Panc1 (cell line): Measurements from ENCODE around the gene TSC1. TPM values are rescaled to one million over a fixed set of nuclear protein-coding genes. Genes with fewer than 3 reads are reported as not detected.

Experiments
- ATAC-seq: fragments of 200-7000 bp; cut with Tn5 transposase; 2 replicates; pipeline ENCODE4 v1.9.1; 2020; ENCODE audit warnings: mild to moderate bottlenecking, moderate library complexity
- BruUV-seq: library from RNA; stranded (reverse); fragments of 400-500 nt; replicated peaks from 2 replicates; lab custom pipeline; 2021; lab: Mats Ljungman, UMichigan
- CTCF ChIA-PET: fragments of 300-600 bp; sonication (Branson Sonifier 250); formaldehyde crosslinking; loops from one replicate; lab custom pipeline; 2022; ENCODE audit warnings: antibody characterized with exemption; lab: Charles Lee
- POLR2A ChIA-PET: fragments of 300-600 bp; sonication (Branson Sonifier 250); formaldehyde crosslinking; loops from one replicate; lab custom pipeline; 2022; ENCODE audit warnings: antibody characterized with exemption; lab: Charles Lee
- DNase-seq: peaks from one replicate; pipeline ENCODE4 v3.0.0-alpha.2; 2010; ENCODE audit warnings: low read depth, low spot score
- H3K27ac ChIP-seq: 2 replicates; pipeline ENCODE4 v1.5.1; 2011; ENCODE audit warnings: mild to moderate bottlenecking, low read length, inconsistent platforms
- H3K27me3 ChIP-seq: fragments of 200-500 bp; sonication (Bioruptor generic); 2 replicates; pipeline ENCODE4 v1.6.0; 2014; ENCODE audit warnings: low read length, inconsistent platforms; ENCODE audit not compliant: control insufficient read depth, insufficient read depth
- H3K36me3 ChIP-seq: fragments of 200-500 bp; sonication (Bioruptor generic); 2 replicates; pipeline ENCODE4 v1.5.1; 2014; ENCODE audit warnings: inconsistent platforms, mild to moderate bottlenecking, low read length, moderate library complexity; ENCODE audit not compliant: control insufficient read depth, insufficient read depth
- H3K4me1 ChIP-seq: 2 replicates; pipeline ENCODE4 v1.5.1; 2011; ENCODE audit warnings: inconsistent platforms, mild to moderate bottlenecking, low read length, moderate library complexity; ENCODE audit not compliant: control insufficient read depth, insufficient read depth
- H3K4me3 ChIP-seq, 2 experiments: 2 replicates each; pipeline ENCODE4 v1.5.1; 2011 to 2012; ENCODE audit warnings: low read depth in 2 of 2, low read length in 2 of 2, mild to moderate bottlenecking in 2 of 2, inconsistent platforms in 1 of 2, moderate library complexity in 1 of 2
- H3K9me3 ChIP-seq: fragments of 200-500 bp; sonication (Bioruptor generic); 2 replicates; pipeline ENCODE4 v1.5.1; 2014; ENCODE audit warnings: low read depth, mild to moderate bottlenecking, inconsistent platforms, low read length, moderate library complexity; ENCODE audit not compliant: control insufficient read depth, insufficient read depth
- POLR2AphosphoS5 ChIP-seq: IDR thresholded peaks from 2 replicates; pipeline ENCODE4 v1.6.1; 2012; ENCODE audit warnings: mild to moderate bottlenecking, low read depth, low read length, moderate library complexity
- SIN3A ChIP-seq: IDR thresholded peaks from 2 replicates; pipeline ENCODE4 v1.6.1; 2012; ENCODE audit warnings: low read depth, mild to moderate bottlenecking, low read length, moderate library complexity, borderline replicate concordance; ENCODE audit not compliant: insufficient read depth
- TCF7L2 ChIP-seq: IDR thresholded peaks from 2 replicates; pipeline ENCODE4 v1.6.1; 2011; ENCODE audit warnings: mild to moderate bottlenecking, low read depth, low read length, inconsistent platforms
- in situ Hi-C: cut with HindIII; loops from 2 replicates; pipeline ENCODE4 v1.10.0; 2016; ENCODE audit warnings: low sequenced_read_pairs, low pct_unique_long_range_greater_than_20kb
- intact Hi-C: fragments of 100-400 bp; cut with micrococcal nuclease; formaldehyde crosslinking; loops from one replicate; pipeline ENCODE4 v1.10.0; 2022; ENCODE audit not compliant: unreplicated experiment
- total RNA-seq: library from RNA; stranded (reverse); gene quantifications from one replicate; pipeline ENCODE4 v1.2.1, GENCODE V29; 2021; ENCODE audit not compliant: unreplicated experiment
- TF ChIP-seq, protein P1 (sequence below), 2 experiments: IDR thresholded peaks; 2 replicates each; pipeline ENCODE4 v1.6.1; 2011 to 2012; ENCODE audit warnings: low read depth in 2 of 2, control low read depth in 1 of 2, low read length in 1 of 2, mild to moderate bottlenecking in 1 of 2, moderate library complexity in 1 of 2; ENCODE audit not compliant: insufficient read depth in 1 of 2
- TF ChIP-seq, protein P2 (sequence below): fragments of 450-650 bp; IDR thresholded peaks from 2 replicates; pipeline ENCODE4 v1.5.1; 2017; ENCODE audit warnings: mild to moderate bottlenecking

Gene TSC1
- total RNA-seq, 1 experiment from 2014 or later, result 27.4 TPM

DNA sequence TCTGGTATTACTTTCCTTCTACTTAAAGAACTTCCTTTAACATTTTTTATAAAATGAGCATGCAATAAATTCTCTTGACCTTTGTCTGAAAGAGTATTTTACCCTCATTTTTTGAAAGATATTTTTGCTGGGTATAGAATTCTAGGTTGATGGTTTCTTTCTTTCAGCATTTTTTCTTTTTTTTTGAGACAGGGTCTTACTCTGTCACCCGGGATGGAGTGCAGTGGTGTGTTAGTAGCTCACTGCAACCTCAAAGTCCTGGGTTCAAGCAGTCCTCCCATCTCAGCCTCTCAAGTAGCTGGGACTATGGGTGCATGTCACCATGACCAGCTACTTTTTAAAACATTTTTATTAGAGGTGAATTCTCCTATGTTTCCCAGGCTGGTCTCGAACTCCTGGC, 10.7 kb upstream of the TSC1 start:
- TF ChIP-seq TCF7L2, result no peak
- TF ChIP-seq, protein P1, sequence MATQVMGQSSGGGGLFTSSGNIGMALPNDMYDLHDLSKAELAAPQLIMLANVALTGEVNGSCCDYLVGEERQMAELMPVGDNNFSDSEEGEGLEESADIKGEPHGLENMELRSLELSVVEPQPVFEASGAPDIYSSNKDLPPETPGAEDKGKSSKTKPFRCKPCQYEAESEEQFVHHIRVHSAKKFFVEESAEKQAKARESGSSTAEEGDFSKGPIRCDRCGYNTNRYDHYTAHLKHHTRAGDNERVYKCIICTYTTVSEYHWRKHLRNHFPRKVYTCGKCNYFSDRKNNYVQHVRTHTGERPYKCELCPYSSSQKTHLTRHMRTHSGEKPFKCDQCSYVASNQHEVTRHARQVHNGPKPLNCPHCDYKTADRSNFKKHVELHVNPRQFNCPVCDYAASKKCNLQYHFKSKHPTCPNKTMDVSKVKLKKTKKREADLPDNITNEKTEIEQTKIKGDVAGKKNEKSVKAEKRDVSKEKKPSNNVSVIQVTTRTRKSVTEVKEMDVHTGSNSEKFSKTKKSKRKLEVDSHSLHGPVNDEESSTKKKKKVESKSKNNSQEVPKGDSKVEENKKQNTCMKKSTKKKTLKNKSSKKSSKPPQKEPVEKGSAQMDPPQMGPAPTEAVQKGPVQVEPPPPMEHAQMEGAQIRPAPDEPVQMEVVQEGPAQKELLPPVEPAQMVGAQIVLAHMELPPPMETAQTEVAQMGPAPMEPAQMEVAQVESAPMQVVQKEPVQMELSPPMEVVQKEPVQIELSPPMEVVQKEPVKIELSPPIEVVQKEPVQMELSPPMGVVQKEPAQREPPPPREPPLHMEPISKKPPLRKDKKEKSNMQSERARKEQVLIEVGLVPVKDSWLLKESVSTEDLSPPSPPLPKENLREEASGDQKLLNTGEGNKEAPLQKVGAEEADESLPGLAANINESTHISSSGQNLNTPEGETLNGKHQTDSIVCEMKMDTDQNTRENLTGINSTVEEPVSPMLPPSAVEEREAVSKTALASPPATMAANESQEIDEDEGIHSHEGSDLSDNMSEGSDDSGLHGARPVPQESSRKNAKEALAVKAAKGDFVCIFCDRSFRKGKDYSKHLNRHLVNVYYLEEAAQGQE (IDR thresholded peaks at IDR 0.05; ENCODE audit: insufficient read depth in 1 of 2, low read depth in 2 of 2, low read length in 1 of 2), result no peak
- CTCF ChIA-PET, result no interaction called here
- Histone ChIP-seq H3K9me3 (no peaks in the 10 kb centered on the region), H3K36me3 (no peaks in the 10 kb centered on the region), H3K27ac (no peak overlapping the region), H3K4me1 (no peaks in the 10 kb centered on the region), H3K27me3 (no peaks in the 10 kb centered on the region), H3K4me3 (no peak overlapping the region)
- intact Hi-C loops (no loop called here), in situ Hi-C loops (no loop called here)
- no peak for DNase-seq
- BruUV-seq, result no TSS peak
- no peak for ATAC-seq
- POLR2A ChIA-PET, result no interaction called here

DNA sequence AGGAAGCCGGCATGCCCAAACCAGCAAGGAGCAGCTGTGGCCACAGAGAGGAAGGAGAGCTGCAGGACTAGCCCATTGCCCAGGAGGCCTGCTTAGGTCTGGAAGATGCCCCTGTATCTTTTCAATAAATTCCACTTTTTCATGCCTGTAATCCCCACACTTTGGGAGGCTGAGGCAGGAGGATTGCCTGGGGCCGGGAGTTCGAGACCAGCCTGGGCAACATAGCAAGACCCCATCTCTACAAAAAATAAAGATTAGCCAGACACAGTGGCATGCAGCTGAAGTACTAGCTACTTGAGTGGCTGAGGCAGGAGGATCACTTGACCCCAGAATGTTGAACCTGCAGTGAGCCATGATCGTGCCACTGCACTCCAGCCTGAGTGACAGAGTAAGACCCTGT, 5.3 kb upstream of the TSC1 start:
- no peaks in the 10 kb centered on the region for H3K27me3 ChIP-seq
- no TSS peak for BruUV-seq
- no peaks in the 10 kb centered on the region for H3K9me3 ChIP-seq
- in situ Hi-C loops (no loop called here), intact Hi-C loops (no loop called here)
- DNase-seq (no peak), ATAC-seq (no peak)
- H3K36me3 ChIP-seq, result no peaks in the 10 kb centered on the region
- TF ChIP-seq TCF7L2 (no peak), POLR2AphosphoS5 (no peak), SIN3A (no peak)
- TF ChIP-seq, protein P2, sequence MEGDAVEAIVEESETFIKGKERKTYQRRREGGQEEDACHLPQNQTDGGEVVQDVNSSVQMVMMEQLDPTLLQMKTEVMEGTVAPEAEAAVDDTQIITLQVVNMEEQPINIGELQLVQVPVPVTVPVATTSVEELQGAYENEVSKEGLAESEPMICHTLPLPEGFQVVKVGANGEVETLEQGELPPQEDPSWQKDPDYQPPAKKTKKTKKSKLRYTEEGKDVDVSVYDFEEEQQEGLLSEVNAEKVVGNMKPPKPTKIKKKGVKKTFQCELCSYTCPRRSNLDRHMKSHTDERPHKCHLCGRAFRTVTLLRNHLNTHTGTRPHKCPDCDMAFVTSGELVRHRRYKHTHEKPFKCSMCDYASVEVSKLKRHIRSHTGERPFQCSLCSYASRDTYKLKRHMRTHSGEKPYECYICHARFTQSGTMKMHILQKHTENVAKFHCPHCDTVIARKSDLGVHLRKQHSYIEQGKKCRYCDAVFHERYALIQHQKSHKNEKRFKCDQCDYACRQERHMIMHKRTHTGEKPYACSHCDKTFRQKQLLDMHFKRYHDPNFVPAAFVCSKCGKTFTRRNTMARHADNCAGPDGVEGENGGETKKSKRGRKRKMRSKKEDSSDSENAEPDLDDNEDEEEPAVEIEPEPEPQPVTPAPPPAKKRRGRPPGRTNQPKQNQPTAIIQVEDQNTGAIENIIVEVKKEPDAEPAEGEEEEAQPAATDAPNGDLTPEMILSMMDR, result no peak
- TF ChIP-seq, protein P1 (IDR thresholded peaks at IDR 0.05; ENCODE audit: insufficient read depth in 1 of 2, low read depth in 2 of 2, low read length in 1 of 2), result no peak
- H3K4me3 ChIP-seq, result no peak overlapping the region
- no peak overlapping the region for H3K27ac ChIP-seq
- CTCF ChIA-PET, result no interaction called here
- POLR2A ChIA-PET, result no interaction called here
- H3K4me1 ChIP-seq, result no peaks in the 10 kb centered on the region
